Stimulated activated naive CD8-positive, alpha-beta T cell treated with anti-CD3 and anti-CD28 coated beads, Interleukin-15, amount 100 ng/mL, for 72 hours (primary cell): Measurements from ENCODE around the gene BUB3.

Source experiments
- ATAC-seq: fragments of 150-1000 bp; cut with Tn5 transposase; 2 replicates; pipeline ENCODE4 v1.10.0; 2021; ENCODE audit warnings: mild to moderate bottlenecking, moderate library complexity
- DNase-seq, 2 donors: peaks; one replicate each; pipeline ENCODE4 v3.0.0; 2021 to 2022
- H3K27ac Mint-ChIP-seq, 2 donors: one replicate each; pipeline ENCODE4 v1.8.0; 2022; ENCODE audit warnings: mild to moderate bottlenecking in 2 of 2, mixed read lengths in 2 of 2, moderate library complexity in 2 of 2
- H3K27me3 Mint-ChIP-seq: one replicate; pipeline ENCODE4 v1.8.0; 2022; ENCODE audit warnings: mixed read lengths
- H3K4me1 Mint-ChIP-seq: one replicate; pipeline ENCODE4 v1.8.0; 2022; ENCODE audit warnings: mild to moderate bottlenecking, mixed read lengths
- H3K4me3 Mint-ChIP-seq, 2 donors: one replicate each; pipeline ENCODE4 v1.8.0; 2022; ENCODE audit warnings: mild to moderate bottlenecking in 2 of 2, mixed read lengths in 2 of 2, moderate library complexity in 1 of 2
- H3K9me3 Mint-ChIP-seq, 2 donors: one replicate each; pipeline ENCODE4 v1.8.0; 2022; ENCODE audit warnings: mixed read lengths in 2 of 2

Gene BUB3

GRCh38 chr10:123203393-123204126 is 49.4 kb downstream of the BUB3 start:
- peaks cover 20% of the 10 kb centered on the region for H3K4me1 Mint-ChIP-seq
- no peak overlapping the region for H3K4me3 Mint-ChIP-seq
- DNase-seq (no peak), ATAC-seq (no peak)
- H3K27ac Mint-ChIP-seq: no peak overlapping the region
- peaks cover 8 to 21% of the 10 kb centered on the region in 2 donors for H3K9me3 Mint-ChIP-seq
- no peaks in the 10 kb centered on the region for H3K27me3 Mint-ChIP-seq

- DNase-seq (no peak), ATAC-seq (no peak)
- Mint-ChIP-seq H3K27me3 (no peaks in the 10 kb centered on the region), H3K27ac (no peak overlapping the region), H3K4me1 (peaks cover 16% of the 10 kb centered on the region), H3K9me3 (peaks cover 10 to 18% of the 10 kb centered on the region in 2 donors), H3K4me3 (no peak overlapping the region)
Observed at GRCh38 chr10:123204127-123204461, 49.9 kb downstream of the BUB3 start.

GRCh38 chr10:123205041-123205440 is 50.8 kb downstream of the BUB3 start:
- Mint-ChIP-seq H3K9me3 (peaks cover 9 to 10% of the 10 kb centered on the region in 2 donors), H3K4me3 (no peak overlapping the region), H3K27me3 (no peaks in the 10 kb centered on the region), H3K27ac (no peak overlapping the region), H3K4me1 (peaks cover 16% of the 10 kb centered on the region)
- ATAC-seq: no peak
- no peak for DNase-seq

- Mint-ChIP-seq H3K27me3 (no peaks in the 10 kb centered on the region), H3K27ac (no peak overlapping the region), H3K4me3 (no peak overlapping the region), H3K4me1 (no peaks in the 10 kb centered on the region), H3K9me3 (peaks cover 27 to 32% of the 10 kb centered on the region in 2 donors)
- ATAC-seq: no peak
- DNase-seq: no peak
Observed at GRCh38 chr10:123212063-123212462, 57.9 kb downstream of the BUB3 start.

- no peak overlapping the region for H3K4me3 Mint-ChIP-seq
- no peaks in the 10 kb centered on the region for H3K27me3 Mint-ChIP-seq
- H3K4me1 Mint-ChIP-seq: no peaks in the 10 kb centered on the region
- H3K9me3 Mint-ChIP-seq: peaks cover 29 to 32% of the 10 kb centered on the region in 2 donors
- no peak for ATAC-seq
- no peak for DNase-seq
- no peak overlapping the region for H3K27ac Mint-ChIP-seq
Observed at GRCh38 chr10:123212640-123213039, 58.4 kb downstream of the BUB3 start.

GRCh38 chr10:123213192-123213591 is 59.0 kb downstream of the BUB3 start:
- H3K27me3 Mint-ChIP-seq: no peaks in the 10 kb centered on the region
- no peak for ATAC-seq
- H3K9me3 Mint-ChIP-seq: peaks cover 25 to 28% of the 10 kb centered on the region in 2 donors
- H3K4me1 Mint-ChIP-seq: no peaks in the 10 kb centered on the region
- H3K27ac Mint-ChIP-seq: no peak overlapping the region
- H3K4me3 Mint-ChIP-seq: no peak overlapping the region
- no peak for DNase-seq
